ENCODE data around the gene SLC2A4.
A peak's percentile ranks its signal among the peaks of the same experiment; 100 is the strongest.
"Not testable (repeated sequence)": the region's sequence is repeated elsewhere in the genome, so short reads cannot be mapped to it uniquely, and the experiment has no call there.

SLC2A4 gene

DNA sequence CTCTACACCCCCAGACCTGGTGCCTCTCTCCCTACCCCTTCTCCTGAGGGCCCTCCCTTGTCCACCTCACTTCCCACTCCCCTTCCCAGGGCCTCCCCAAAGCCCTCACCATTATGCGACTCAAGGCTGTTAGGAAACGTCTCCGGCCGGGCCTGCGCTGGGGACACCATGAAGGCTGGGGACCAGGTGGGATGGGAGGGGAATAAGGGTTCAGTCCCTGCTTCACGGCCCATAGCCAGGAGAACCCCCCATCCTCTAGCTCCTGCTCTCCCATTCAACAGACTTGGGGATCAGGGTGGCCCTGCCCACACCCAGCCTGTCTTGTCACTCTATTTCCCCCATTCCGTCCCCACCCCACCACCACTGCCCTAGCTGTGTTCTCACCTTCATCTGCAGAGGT, 45.5 kb downstream of the SLC2A4 start:
- no peak for DNase-seq

DNA sequence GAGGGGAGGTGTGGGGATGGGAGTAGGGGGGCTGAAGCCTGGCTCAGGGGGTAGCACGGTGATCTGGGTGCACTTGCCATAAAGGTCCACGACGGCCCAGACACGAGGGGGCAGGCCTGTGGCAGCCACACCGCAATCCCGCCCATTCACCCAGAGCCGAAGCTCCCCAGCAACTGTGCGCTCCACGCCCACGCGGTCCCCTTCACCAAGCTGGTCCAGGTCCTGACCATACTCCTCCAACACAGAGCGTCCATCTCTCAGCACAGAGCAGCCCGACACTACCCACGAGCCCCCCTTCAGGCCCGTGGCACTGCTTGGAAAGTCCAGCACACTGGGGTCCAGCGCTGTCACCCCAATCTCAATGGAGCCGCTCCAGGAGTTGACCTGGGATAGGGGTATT, 46.0 kb downstream of the SLC2A4 start:
- DNase-seq = no peak

DNA sequence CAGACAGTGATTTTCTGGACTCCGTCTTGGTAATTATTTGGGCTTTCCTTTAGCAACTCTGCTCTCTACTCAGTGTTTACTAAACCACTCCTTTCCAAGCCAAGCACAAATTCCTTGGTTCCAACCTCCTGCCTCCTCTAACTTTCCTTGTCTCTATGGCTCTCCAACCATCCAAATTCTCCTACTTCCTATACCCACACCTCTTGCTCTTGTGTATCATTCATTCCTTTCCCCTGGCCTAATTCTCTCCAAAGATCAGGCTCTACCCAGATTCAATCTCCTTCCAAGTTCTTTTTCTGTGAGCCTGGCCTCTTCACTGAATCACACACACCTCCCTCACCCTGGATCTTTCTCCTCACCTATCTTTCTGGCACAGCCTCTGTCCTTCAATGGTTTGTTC, 46.5 kb downstream of the SLC2A4 start:
- DNase-seq = no peak

DNA sequence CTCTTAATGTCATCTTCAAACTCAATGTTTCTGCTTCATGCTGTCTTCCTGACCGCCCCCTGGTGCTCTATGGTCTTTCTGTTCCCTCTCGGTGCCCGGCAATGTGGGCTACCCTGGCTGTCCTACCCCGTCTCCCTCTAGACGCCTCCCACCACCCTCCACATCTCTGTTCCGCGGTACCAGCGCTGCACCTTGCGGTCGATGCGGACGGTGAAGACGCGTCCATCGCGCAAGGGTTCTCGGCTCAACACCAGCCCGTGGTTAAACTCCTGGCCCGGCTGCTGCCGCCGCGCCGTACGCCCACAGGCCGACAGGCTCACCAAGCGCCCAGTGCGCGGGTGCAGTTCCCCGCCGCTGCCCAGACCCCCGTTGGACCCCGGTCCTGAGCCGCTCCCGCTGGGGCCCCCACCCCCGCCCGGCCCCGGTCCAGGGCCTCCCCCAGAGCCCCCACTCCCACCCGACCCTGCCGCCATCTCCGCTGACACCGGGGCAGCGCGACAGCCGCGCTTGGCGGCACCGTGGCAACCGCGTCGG, 47.4 kb downstream of the SLC2A4 start, which contains the start of gene NEURL4:
Gene NEURL4, minus strand, starts transcription at position 496 of the 534 bp plus-strand sequence. Its CDS starts 23 bp downstream, at position 473.
- DNase-seq = no peak

DNA sequence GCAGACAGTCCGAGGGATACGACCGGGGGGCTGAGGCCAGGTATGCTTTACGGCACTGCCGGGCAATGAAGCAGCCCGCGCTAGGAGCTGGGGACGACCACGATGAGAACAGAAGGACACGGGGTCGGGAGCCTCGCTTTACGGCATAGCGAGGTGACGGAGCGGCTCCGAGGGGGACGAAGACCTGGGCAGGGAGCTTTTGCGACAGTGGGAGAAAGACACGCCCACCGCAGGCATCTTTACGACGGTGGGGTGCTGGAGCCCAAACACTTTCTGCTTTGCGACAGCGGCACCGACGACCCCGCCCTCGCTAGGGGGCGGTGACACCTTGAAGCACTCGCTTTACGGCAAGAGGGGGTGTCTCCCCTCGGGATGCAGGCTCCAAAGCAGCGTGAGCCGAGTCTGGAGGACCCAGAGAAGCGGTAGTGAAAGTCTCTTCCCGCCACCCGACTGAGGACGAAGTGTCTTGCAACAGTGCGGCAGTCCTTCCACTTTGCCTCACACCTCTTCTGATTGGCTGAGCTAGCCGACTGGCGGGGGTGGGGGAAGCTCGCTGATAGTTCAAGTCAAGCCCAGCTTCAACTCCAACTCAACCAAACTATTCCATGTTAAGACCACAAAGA, 48.0 kb downstream of the SLC2A4 start:
- peak; percentile 99 for DNase-seq

DNA sequence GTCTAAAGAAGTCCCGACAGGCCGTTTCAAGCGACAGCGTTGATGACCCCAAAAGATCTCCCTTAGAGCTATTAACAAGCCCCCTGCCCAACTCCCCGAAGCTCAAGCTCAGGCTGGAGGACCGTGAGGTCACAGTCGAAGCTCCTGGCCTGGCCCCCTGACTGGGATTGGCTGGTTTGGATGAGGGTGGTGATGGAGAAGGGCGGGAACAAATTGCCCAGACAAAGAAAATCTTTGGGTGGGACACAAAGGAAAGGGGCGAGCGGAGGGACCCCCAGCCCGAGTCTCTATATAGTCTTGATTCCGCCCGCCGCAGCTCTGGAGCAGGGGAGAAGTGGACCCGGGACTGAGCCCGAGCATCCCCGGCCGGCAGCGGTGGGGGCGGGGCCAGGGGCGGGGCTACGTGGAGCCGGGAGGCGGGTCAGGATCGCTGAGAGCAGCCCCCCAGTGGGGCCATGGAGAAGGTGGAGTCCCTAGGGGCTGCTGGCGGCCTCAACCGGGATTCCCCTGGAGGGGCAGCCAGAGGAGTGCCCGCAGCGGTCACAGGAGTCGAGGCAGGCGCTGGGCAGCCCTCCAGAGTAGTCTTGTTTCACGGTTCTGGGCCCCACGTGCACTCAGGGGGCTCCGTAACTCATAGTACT, 48.6 kb downstream of the SLC2A4 start:
- DNase-seq = peak; percentile 85

DNA sequence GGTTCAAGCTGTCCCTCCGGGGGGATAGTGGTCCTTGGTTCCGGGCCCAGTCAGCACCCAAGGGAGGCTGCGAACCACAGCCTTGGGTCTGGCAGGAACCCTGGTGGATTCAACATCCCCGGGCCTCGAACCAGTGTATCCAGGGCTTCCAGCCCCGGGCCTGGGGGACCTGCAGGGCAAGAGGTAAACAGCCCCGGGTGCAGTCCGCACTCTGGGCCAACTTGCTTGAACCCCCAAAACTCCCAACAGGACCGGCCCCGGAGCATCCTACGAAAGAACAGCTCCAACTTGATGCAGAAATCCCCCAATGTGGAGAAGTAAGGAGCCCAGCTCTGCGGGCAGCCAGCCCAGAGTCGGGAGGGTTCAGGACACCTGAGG, 49.1 kb downstream of the SLC2A4 start:
- DNase-seq = no peak

DNA sequence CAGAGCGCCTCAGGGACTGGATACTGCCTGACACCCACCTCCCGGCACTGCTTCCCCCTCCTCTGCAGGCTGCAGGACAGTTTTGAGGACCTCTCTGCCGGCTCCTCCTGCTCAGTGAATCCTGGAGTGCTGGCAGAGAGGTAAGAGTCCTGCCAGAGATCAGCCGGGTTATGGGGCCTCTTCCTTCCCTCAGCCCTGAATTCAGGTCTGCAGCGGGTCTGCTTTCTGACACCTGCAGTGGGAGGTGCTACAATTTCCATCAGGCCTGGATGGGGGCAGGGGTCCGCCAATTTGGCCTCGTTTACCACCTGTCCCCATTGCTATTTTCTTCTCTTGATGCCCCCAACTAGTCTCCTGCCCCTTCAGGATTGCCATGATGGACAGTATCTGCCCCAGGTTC, 50.6 kb downstream of the SLC2A4 start:
- DNase-seq = no peak

DNA sequence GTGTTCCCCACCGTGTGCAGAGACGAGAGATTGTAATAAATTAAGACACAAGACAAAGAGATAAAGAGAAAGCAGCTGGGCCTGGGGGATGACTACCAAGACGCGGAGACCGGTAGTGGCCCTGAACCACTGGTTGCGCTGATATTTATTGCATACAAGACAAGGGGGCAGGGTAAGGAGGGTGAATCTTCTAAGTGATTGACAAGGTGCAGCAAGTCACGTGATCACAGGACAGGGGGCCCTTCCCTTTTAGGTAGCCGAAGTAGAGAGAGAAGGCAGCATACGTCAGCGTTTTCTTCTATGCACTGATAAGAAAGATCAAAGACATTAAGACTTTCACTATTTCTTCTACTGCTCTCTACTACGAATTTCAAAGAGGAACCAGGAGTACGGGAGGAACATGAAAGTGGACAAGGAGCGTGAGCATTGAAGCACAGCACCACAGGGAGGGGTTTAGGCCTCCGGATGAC, 51.1 kb downstream of the SLC2A4 start:
- not testable (repeated sequence) for DNase-seq

DNA sequence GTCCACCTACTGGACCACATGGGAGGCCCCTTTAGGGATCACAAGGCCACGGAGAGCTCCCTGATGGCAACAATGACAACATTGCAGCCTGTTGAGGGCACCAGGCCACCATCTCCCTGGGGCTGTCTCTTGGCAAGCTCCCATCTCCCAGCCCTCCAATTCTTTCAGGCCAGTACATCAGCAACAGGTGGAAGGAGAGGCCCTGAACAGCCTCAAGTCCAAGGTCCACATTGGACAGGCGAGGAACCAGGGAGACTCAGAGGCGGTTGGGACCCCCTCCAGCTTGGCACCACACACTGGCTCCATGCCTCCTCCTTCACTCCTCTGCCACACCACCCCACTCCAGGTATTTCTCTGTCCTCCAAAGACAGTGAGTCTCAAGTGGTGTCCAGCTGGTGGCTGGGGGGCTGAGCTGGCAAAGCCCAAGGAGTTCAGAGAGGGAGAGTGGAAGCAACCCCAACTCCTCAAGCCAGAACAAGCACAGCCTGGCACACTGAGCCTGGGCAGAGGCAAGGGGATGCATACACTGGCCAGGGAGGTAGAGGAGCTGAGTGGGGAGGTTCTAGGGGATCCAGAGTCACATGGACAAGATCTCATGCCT, 53.5 kb downstream of the SLC2A4 start:
- no peak for DNase-seq

DNA sequence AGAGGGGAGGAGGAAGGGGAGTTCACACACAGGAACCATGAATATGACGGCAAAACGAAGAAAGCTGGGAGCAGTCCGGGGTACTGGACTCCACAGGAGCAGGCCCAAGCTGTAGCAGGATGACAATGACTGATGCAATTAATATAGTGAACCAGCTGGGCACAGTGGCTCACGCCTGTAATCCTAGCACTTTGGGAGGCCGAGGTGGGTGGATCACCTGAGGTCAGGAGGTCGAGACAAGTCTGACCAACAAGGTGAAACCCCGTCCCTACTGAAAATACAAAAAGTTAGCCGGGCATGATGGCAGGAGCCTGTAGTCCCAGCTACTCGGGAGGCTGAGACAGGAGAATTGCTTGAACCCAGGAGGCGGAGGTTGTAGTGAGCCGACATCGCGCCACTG, 54.2 kb downstream of the SLC2A4 start:
- DNase-seq = not testable (repeated sequence)

DNA sequence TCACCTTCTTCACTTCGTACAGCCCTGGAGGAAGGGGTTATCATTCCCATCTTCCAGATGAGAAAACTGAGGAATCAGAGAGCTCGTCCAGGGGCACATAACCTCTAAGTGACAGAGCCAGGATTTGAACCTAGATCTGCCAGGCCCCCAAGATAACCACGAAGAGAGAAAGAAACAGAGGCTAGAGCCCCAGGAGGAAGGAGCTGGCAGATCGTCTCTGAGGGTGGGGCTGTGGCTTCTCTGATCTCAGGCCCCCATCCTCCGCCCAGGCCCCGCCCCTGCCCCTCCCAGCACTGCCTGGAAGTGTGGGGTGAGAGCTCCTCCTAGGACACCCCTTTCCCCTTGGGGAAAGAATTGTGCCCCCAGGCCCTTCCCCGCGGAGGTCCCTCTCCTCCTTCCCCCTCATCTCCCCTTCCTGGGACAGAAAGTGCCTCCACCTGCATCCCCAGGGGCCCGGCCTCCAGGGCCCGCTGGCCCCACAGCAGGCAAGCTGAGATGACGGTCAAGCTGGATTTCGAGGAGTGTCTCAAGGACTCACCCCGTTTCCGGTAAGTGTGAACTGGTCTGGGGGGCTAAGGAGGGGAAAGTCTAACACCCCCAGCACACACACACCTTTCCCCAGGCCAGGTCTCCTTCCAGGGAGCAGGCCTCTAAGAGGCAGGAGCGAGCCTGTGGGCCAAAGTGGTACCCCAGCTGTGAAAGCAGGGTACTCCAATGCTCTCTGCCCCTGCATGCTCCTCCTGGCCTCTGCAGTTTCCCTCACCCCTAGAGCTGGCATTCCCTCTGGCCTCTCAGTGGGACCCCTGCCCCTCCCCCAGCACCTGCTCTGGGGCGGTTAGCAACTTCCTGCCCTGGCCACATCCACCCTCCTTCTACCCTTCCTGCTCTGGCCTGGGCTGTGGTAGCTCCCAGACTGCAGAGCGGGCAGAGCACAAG, 55.0 kb downstream of the SLC2A4 start, which contains the start of gene ACAP1:
Gene ACAP1, plus strand, starts transcription at position 290 of the 936 bp plus-strand sequence. Its CDS starts 206 bp downstream, at position 496.
- DNase-seq = no peak

DNA sequence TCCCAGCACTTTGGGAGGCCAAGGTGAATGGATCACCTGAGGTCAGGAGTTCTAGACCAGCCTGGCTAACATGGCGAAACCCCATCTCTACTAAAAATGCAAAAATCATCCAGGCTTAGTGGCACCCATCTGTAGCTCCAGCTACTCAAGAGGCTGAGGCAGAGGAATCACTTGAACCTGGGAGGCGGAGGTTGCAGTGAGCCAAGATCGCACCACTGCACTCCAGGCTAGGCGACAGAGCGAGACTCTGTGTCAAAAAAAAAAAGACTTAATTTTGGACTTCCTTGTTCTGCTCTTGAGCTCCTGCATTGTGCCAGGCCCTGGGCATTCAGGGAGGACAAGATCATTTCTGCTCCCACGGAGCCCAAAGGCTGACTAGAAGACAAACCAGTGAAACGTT, 56.1 kb downstream of the SLC2A4 start:
- DNase-seq = not testable (repeated sequence)

All from NCI-H1694 treated with DMSO at 0.1 percent for 48 hours (cell line).